HG03521 (cell line): Measurements from ENCODE around the gene ADGRF3.
"Not testable (repeated sequence)": the region's sequence is repeated elsewhere in the genome, so short reads cannot be mapped to it uniquely, and the experiment has no call there.

Experiments
- ATAC-seq: cut with Tn5 transposase; IDR thresholded peaks from one replicate; pipeline ENCODE4 v1.9.1; 2021; ENCODE audit warnings: mild to moderate bottlenecking, moderate library complexity; ENCODE audit not compliant: unreplicated experiment

Gene ADGRF3, protein sequence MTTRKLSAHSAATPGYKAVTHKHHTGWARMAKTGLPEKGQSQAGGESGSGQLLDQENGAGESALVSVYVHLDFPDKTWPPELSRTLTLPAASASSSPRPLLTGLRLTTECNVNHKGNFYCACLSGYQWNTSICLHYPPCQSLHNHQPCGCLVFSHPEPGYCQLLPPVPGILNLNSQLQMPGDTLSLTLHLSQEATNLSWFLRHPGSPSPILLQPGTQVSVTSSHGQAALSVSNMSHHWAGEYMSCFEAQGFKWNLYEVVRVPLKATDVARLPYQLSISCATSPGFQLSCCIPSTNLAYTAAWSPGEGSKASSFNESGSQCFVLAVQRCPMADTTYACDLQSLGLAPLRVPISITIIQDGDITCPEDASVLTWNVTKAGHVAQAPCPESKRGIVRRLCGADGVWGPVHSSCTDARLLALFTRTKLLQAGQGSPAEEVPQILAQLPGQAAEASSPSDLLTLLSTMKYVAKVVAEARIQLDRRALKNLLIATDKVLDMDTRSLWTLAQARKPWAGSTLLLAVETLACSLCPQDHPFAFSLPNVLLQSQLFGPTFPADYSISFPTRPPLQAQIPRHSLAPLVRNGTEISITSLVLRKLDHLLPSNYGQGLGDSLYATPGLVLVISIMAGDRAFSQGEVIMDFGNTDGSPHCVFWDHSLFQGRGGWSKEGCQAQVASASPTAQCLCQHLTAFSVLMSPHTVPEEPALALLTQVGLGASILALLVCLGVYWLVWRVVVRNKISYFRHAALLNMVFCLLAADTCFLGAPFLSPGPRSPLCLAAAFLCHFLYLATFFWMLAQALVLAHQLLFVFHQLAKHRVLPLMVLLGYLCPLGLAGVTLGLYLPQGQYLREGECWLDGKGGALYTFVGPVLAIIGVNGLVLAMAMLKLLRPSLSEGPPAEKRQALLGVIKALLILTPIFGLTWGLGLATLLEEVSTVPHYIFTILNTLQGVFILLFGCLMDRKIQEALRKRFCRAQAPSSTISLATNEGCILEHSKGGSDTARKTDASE

DNA sequence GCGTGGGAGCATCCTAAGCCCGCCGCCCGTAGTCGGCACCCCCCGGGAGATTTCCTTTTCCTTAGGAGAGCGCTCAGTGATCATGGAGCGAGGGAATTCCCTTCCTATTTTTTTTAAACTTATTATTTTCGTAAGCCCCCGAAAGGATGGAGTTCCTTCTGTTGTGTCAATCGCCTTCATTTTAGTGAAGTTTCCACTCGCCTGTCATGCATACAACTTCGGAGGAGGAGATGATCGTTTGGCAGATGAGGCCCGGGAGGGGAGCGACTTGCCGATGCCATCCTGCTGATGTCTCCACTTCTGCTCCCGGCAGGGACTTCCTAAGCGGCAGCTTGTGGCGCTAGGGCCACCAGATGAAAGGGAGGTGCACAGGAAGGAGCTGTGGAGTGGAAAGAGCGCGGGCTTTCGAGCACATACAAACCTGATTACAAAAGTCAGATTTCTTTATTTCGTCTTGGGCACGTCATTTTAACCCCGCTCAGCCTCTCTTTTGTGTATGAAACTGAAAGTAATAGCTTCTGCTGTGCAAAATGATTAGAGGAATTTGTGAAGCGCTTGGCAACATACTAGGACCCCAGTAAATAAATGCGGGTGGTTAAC, at the start of gene ADGRF3:
TSS of gene ADGRF3 (minus strand) at position 336 of the 600 bp plus-strand sequence. CDS start 555 bp downstream, outside the sequence.
- ATAC-seq, result no peak

DNA sequence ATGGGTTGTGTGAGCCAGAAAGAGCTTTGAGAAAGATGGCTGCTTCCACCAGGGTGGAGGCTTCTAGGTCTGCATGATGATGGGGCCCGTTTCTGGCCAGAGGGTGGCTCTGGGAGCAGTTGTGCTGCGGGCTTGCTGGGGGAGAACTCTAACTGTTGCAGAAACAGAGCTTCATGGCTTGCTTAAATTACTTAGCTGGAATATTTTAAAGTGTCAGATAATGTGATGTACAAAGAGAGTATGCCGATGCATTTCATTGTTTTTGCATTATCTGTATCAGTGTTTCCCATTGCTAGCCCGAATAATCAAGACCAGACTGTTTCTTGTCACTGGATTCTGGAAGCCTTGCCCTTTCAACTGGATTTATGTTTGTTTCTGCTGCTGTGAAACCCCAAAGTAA, 48.8 kb upstream of the ADGRF3 start:
- no peak for ATAC-seq

DNA sequence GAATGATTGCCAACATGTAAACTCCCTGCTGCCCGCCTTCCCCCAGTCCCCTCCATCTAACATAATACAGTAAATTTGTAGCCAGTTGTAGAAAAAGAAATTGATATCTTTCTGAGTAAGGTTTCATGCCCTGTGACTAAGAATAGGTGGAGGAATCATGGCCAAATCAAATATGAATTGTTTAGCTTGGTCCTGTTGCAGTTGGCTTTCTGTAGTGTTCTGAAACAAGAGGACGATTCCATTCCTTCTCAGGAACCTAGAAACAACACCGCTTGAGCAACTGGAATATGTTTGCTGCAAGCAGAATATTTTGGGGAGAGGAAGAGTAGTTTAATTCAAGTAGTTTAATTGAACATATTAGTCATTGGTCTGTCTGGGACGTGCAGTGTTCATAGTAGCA, 48.1 kb upstream of the ADGRF3 start:
- ATAC-seq, result no peak

DNA sequence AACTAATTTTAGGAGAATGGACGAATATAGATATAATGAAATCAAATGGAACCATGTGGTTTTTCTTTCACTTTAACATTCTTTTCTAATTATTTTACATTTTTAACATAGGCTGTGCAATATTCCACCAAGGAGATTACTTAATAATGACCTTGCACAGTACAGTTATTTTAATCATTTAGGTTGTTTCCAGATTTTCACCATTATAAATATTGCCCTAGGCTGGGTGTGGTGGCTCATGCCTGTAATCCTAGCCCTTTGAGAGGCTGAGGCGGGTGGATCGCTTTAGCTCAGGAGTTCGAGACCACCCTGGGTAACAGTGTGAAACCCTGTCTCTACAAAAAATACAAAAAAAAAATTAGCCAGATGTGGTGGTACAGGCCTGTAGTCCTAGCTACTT, 40.6 kb upstream of the ADGRF3 start:
- no peak for ATAC-seq

DNA sequence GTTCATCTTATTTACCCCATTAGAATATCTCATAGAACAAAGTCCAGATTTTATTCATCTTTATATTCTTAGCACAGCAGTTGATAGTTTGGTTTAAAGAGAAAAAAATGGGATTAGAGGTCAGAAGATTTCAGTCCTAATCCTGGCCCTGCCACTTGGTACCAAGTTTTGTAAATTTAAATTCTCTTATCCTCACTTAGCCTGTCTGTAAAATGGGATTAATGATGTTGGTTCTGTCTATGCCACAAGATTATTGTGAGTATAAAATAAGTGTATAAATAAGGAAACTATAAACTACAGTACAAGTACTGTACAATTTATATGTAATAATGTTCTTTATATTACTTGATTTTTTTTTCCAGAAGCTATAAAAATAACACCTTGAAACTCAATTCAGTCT, 38.0 kb upstream of the ADGRF3 start:
- no peak for ATAC-seq

DNA sequence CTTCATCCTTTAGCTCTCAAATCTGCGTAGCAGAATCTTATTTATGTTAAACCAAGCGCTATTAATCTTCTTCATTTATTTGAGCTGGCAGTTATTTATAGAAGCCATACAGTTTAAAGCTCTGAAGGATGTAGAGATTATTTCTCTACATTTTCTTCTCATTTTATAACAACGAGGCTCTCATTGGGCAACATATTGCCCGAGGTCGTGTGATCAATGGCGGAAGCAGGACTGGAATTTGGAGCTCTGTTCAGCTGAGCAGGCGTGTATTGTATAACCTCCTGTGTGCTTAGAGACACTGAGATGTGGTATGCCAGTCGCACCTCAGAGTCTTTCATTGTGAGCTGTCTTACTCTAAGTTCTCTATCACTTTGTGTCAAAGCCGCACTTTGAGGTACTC, 37.6 kb upstream of the ADGRF3 start:
- ATAC-seq, result no peak

DNA sequence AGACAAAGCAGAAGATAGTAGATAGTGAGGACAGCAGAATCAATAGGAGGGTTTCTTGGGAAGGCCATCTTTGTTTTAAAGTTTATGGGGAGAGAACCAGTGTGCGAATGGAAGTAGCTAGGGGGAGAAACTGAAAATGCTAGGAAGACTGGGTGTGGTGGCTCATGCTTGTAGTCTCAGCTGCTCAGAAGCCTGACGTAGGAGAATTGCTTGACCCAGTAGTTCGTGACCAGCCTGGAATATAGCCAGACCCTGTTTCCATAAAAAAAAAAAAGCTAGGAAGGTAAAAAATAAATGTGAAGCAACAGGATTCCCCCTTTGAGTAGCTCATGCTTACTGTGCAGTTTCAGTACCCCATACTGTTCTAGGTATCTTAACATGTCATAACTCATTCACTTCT, 36.0 kb upstream of the ADGRF3 start:
- no peak for ATAC-seq

DNA sequence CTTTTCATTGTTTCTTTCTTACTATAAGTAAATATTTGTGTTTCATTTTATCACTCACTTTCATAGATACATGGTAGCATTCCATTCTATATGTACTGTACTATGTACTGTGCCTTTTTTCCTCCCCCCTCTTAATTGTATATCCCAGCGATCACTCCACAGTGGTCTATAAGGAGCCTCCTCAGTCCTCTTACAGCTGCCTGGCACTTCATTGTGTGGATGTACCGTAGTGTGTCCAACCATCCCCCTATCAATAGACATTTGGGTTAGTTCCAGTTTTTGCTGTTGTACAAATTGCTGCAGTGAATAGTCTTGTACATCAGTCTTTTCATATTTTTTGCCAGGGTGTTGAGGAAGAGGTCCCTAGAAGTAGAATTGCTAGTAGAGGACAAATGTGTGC, 33.7 kb upstream of the ADGRF3 start:
- no peak for ATAC-seq

DNA sequence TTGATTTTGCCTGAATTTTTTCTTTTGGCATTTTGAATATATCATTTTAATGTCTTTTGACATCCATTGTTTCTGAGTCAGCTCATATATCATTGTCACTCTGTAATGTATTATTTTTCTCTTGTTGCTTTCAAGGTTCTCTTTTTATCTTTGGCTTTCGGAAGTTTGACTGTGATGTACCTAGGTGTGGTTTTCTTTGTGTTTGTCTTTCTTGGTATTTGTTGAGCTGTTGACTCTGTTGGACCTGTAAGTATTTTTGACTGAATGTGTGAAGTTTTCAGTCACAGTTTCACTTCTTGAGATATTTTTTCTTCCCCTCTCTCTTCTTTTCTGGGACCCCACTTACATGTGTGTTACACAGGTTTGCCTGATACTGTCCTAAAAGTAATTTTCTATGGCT, 30.2 kb upstream of the ADGRF3 start:
- ATAC-seq, result no peak

DNA sequence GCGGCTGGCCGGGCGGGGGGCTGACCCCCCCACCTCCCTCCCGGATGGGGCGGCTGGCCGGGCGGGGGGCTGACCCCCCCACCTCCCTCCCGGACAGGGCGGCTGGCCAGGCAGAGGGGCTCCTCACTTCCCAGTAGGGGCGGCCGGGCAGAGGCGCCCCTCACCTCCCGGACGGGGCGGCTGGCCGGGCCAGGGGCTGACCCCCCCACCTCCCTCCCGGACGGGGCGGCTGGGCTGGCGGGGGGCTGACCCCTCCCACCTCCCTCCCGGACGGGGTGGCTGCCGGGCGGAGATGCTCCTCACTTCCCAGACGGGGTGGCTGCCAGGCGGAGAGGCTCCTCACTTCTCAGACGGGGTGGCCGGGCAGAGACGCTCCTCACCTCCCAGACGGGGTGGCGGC, 24.3 kb upstream of the ADGRF3 start:
- ATAC-seq, result not testable (repeated sequence)

DNA sequence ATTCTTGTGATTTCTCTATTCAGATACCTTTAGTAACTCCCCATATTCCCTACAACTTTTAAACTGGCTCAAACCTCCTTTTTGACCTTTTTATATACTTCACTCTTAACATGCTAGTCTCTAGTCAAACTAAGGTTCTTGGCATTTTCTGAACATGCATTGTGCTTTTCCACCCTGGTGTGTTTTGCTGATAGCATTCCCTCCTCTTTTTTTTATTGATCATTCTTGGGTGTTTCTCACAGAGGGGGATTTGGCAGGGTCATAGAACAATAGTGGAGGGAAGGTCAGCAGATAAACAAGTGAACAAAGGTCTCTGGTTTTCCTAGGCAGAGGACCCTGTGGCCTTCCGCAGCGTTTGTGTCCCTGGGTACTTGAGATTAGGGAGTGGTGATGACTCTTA, 23.1 kb upstream of the ADGRF3 start:
- ATAC-seq, result not testable (repeated sequence)

DNA sequence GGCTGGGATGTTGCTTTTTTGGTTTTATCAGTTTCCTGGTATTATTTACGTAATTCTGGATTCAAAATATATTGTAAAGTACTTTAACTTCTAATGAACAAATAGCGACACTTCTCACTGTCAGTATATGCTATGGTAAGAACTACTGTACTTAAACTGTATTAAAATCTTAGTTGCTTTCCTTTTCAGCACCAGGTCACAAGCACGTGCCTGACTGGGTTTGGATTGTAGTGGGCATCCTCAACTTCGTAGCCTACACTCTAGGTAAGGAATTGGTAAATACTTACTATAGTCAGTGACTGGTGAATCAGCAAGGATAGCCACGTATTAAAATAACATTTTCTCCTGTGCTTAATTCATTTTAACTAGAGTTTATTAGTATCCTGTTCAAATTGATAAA, 20.4 kb upstream of the ADGRF3 start:
- no peak for ATAC-seq

DNA sequence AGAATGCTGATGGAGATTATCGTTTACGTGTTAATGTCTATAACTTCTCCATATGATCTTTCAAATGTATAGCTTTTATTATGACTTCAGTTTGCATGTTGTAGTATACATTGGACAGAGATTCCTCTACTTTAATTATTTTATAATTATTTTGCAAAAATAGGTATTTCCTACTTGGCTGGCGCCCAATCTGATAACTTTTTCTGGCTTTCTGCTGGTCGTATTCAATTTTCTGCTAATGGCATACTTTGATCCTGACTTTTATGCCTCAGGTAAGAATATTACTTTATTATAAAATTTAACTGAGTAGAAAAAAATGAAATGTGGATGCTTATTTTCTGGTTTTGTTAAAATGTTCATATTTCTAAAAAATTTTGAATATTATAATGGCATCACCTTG, 18.1 kb upstream of the ADGRF3 start:
- no peak for ATAC-seq

DNA sequence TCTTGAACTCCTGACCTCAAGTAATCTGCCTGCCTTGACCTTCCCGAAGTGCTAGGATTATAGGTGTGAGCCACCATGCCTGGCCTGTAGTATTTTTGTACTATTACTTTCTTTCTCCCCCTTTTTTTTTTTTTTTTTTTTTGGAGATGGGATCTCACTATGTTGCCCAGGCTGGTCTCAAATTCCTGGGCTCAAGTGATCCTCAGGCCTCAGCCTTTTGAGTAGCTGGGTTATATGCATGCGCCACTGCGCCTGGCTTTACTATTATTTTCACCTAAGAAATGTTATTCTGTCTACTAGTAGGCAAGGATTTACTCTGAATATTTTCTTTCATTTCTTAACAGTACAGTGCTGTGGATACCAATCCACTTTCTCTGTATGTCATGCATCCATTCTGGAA, 17.4 kb upstream of the ADGRF3 start:
- ATAC-seq, result no peak

DNA sequence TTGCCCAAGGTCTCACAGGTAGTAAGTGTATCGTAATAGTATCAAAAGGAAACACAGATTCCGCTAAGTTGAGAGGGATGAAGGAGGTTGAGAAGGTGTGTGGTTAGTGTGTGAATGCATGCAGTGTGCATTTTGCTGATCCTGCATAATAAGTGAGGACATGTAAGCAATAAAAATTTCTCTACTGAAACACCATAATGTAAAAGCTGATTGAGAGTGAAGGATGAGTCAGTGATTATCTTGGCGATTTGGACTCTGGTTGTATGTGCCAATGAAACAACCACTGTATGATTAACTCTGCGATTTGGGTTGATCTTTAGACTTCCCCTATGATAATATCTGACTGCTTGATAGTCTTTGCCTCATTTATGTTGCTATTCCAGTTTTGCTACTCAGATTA, 16.7 kb upstream of the ADGRF3 start:
- ATAC-seq, result no peak

DNA sequence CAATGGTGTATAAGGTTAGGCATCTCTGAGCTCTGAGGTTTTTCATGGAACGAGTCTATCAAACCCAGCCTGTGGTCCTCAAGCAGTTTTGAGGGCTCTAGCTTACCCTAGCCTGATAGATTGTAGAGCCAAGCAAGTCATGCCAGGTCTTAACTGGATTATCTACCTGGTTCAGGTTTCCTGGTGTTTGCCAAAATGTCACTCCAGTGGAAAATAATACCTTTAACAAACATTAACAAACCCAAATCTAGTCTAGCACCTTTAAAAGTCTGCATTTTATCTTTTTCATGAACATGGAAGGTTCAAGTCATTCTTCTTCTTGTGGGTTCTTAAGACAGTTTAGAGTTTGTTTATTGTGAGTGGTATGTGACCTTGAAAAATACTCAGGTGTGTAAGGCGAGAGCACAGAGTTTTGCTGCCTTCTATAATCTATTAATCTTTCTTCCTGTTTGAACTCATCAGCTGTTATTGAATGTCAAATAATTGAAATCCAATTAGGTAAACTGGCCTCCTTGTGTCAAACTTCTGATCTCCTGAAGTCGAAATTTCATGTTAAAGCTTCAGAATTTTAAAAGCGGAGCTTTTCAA, 13.4 kb upstream of the ADGRF3 start:
- ATAC-seq, result no peak

DNA sequence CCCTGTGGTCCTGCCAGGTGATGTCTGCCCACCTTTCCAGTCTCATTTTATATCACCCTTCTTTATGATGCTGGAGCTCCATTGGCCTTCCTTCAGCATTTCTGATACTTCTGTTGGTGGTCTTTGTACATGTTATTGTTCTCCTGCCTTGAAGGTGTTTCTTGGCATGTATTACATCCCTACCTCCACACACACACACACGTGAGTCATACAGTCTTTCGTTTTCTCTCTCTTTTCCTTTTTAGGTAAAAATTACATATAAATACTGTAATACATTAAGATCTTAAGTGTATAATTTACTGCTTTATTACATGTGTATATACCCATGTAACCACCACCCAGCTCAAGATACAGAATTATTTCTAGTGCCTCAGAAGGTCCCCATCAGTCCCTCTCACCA, 10.2 kb upstream of the ADGRF3 start:
- ATAC-seq, result no peak

DNA sequence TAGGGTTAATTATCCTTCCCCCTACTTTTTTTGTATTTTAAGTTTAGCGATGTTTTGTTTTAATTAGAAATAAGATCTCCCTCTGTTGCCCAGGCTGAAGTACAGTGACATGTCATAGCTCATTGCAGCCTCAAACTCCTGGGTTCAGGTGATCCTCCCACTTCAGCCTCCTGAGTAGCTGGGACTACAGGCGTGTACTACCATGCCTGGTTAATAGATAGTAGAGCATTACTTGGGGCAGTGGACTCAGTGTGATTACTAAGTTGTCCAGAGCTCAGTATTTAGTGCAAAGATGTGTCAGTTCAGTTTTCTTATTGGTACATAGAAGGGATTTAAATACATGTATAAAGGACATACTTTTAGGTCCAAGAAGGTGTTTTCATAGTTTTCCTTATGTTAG, 9.5 kb upstream of the ADGRF3 start:
- no peak for ATAC-seq

DNA sequence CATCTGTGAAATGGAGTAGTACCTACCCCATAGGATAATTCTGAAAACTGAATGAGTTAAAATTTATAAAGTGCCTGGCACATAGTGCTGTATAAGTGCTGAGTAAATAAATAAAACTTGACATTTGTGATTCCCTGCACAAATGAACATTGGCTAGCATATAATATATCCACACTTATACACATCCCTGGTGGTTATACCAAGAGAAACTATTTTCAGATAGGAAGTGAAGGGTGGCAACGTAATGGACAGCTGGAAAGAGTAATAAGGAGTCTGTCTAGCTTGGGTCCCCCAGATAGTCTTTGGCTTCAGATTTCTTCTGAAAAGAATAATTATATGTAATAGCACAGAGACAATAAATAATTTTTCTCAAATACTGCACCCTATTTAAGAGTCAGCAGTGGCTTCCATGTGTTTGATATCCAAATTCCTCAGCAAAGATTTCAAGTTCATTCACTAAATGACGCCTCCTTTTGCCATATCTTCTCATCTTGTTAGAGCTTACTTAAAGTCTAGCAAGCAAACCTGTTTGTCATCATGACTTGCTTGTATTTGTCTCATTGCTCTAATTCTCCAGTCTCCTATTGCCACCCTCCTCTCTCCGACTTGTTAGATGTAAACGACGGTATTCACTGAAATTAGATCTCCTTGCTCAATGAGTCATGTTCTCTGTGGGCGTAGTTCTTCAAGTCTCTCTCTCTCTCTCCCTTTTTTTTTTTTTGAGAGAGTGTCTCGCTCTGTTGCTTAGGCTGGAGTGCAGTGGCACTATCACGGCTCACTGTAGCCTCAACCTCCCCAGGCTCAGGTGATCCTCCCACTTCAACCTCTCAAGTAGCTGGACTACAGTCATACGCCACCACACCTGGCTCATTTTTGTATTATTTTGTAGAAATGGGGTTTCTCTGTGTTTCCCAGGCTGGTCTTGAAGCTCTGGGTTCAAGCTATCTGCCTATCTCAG, 8.7 kb upstream of the ADGRF3 start:
- no peak for ATAC-seq

DNA sequence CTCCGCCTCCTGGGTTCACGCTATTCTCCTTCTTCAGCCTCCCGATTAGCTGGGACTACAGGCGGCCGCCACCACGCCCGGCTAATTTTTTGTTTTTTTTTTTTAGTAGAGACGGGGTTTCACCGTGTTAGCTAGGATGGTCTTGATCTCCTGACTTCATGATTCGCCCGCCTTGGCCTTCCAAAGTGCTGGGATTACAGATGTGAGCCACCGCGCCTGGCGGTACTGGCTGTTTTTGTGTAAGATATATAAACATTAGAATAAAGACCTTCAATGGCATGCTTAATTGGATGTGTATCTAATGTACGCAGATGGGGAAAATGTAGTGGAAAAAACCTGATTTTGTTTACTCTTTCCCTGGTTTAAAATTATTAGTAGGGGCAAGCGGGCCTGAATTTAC, 7.9 kb upstream of the ADGRF3 start:
- not testable (repeated sequence) for ATAC-seq
